Brain pericyte (primary cell): Measurements from ENCODE around the gene IL24.
"Not testable (repeated sequence)": the region's sequence is repeated elsewhere in the genome, so short reads cannot be mapped to it uniquely, and the experiment has no call there.

Experiments used
- DNase-seq: peaks from one replicate; pipeline ENCODE4 v3.0.0-alpha.2; 2012; ENCODE audit warnings: low read depth, low spot score

The IL24 gene

GRCh38 chr1:206904423-206905142 lies 7.3 kb downstream of the IL24 start:
- no peak for DNase-seq

GRCh38 chr1:206905295-206906164 lies 8.3 kb downstream of the IL24 start:
- no peak for DNase-seq

DNA sequence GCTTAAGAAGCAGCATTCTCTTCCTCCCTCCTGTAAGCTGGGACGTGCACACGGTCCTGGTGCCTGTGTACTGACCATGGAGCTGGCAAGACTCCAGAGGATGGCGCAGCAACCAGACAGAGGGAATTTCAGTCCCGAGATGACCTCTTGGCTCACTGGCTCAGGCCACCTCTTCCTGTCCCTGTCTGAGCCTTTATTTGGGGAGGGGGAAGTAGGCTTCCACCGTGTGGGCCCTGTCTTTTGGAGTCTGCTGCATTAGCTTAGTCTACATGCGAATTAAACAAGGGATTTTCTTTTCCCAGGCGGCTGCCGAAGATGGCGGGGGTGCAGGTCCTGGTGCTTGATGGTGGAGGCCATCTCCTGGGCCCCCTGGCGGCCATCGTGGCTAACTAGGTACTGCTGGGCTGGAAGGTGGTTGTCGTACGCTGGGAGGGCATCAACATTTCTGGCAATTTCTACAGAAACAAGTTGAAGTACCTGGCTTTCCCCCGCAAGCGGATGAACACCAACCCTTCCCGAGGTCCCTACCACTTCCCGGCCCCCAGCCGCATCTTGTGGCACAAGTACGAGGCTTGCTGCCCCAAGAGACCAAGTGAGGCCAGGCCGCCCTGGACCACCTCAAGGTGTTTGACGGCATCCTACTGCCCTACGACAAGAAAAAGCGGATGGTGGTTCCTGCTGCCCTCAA lies 10.2 kb downstream of the IL24 start:
- no peak for DNase-seq

DNA sequence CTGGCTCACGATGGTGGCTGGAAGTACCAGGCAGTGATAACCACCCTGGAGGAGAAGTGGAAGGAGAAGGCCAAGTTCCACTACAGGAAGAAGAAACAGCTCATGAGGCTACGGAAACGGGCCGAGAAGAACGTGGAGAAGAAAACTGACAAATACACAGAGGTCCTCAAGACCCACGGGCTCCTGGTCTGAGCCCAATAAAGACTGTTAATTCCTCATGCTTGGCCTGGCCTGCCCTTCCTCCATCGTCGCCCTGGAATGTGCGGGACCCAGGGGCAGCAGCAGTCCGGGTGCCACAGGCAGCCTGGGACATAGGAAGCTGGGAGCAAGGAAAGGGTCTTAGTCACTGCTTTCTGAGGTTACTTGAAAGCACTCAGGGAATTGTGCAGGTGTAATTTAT lies 10.8 kb downstream of the IL24 start:
- no peak for DNase-seq

GRCh38 chr1:206909161-206909882 lies 12.1 kb downstream of the IL24 start:
- DNase-seq, result no peak

GRCh38 chr1:206909883-206910318 lies 12.7 kb downstream of the IL24 start:
- no peak for DNase-seq

- DNase-seq, result no peak
Observed at GRCh38 chr1:206911064-206911663, 13.9 kb downstream of the IL24 start.

DNA sequence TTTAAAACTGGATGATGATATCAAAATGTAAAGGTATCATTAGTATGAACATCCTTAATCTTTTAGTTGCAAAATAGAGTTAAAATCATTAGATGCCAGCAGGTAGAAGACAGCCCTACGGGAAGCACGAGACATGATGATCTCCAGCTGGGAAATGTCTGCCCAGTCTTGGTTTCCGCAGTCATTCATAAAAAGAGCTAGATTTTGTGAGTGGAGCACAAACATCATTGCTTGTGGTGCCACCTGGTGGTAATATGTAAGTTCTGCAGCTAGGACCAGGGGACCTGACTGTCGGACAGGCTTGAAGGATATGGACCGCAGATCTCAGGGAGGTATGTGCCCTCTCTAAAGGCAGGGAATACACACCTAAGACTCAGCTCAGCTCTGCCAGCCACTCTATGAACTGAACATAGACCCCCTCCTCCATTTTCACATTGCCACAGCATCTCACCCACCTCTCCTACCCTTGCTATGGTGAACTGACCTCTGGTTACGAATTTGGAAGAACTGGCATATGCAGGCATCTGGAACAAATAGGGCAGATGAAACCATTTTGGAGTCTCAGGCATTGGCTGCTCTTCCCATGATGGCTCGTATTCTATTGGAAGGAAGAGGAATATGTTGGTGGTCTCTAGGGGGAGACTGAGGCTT lies 15.3 kb downstream of the IL24 start:
- DNase-seq, result peak; percentile 46

DNA sequence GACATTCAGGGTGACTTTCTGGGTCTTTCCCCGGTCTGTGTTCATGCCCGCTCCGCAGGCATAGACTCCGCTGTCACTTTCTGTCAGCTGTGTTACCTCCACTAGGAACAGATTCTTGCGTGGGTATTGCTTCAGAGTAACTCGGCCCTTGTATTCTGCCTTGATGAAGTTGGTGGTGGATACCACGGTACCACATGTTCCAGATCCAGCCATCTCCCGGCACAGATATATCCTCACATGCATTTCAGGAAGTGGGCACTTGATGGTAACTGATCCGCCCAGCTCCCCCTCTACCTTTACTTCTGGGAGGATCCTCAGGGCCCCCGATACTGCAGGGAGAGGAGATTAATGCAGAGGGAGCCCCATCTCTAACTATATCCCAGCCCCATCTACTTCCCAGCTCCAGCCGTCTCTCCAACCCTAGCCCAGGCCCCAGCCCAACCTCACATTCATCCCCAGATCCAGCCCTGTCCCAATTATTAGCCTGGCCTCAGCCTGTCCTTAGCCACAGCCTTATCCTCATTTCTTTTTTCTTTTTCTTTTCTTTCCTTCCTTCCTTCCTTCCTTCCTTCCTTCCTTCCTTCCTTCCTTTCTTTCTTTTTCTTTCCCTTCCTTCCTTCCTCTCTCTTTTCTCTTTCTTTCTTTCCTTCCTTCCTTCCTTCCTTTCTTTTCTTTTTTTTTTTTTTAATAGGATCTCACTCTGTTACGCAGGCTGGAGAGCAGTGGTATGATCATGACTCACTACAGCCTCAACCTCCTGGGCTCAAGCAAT lies 16.7 kb downstream of the IL24 start:
- no peak for DNase-seq

GRCh38 chr1:206915030-206915735 lies 17.9 kb downstream of the IL24 start:
- no peak for DNase-seq

GRCh38 chr1:206916000-206916709 lies 18.9 kb downstream of the IL24 start:
- DNase-seq, result no peak

GRCh38 chr1:206918076-206918475 lies 20.8 kb downstream of the IL24 start:
- DNase-seq, result no peak

DNA sequence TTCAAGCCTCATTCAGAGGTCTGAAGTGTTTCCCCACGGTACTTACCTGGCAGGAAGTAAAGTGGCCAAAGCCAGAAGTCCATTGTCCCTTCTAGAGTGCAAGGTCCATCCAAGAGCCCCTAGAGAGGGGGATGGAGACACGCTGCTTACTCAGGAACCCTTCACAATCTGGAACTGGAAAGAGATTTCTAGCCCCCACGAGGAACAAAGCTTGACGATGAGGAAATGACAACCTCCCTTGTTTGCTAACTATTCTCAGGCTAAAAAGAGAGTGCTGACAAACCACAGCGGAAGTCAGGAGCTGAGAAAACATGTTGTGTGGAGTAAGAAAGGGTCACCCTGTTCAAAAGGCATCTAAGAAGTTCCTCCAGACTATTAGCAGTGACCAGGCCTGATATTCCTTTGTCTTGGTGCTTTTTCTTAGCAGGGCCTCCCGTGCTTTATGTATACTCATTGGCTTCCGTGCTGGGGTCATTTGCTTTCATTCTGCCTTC lies 24.6 kb downstream of the IL24 start, which contains the start of gene FCMR:
Gene FCMR (minus strand): TSS at position 170 of the 494 bp plus-strand sequence. CDS start 87 bp downstream, at position 83.
- no peak for DNase-seq

GRCh38 chr1:206922524-206922923 lies 25.3 kb downstream of the IL24 start:
- DNase-seq, result no peak

DNA sequence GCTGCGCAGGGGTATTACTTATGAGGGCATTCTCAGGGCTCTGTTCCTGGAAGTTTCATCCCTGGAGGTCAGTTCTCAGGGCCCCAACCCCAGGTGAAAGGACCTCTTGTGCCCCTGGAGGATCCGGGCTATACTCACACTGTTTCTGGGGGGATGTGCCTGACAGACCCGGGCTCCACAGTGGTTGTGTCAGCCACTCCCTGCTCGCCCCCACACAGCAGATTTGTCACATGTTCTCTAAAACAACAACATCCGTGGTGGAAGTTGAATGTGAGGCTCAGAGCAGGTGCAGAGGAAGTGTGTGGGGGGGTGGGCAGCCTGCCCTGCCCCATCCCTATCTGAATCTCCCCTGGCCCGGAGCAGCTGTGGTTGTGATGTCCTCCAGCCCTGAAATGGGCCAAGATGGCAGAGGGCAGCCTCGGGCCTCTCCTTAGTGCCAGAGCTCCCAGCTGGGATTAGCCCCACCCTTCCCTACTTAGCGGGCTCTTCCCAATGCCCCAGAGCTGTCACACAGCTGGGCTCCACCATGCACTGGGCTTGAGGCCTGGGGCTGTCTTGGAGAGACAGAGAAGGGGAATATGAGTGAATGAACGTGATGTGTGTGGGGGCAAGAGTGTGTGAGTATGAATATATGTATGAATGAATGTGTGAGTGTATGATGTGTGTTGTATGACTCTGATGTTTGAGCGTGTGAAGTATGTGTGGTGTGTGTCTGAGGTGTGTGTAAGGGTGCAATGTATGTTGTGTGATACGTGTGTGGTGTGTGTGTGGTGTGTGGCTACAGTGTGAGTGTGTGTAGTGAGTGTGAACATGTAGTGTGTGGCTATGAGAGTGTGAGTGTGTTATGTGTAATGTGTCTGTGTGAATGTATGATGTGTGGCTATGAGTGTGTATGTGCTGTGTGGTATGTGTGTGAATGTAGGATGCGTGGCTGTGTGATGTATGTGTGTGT lies 26.0 kb downstream of the IL24 start:
- DNase-seq, result no peak

DNA sequence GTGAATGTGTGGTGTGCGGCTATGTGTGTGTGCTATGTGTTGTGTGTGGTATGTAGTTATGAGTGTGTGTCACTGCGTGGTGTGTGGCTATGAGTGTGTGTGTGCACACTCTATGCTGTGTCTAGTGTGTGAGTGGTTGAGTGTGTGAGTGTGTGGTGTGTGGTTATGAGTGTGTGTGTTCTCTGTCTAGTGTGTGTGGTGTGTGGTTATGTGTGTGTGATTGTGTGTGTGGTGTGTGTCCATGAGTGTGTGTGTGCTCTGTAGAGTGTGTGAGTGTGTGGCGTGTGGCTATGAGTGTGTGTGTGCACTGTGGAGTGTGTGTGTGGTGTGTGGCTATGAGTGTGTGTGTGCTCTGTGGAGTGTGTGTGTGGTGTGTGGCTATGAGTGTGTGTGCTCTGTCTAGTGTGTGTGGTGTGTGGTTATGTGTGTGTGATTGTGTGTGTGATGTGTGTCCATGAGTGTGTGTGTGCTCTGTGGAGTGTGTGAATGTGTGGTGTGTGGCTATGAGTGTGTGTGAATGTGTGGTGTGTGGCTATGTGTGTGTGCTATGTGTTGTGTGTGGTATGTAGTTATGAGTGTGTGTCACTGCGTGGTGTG lies 26.8 kb downstream of the IL24 start:
- DNase-seq, result not testable (repeated sequence)
